ENCODE results near the gene CALCOCO2. TPM values are rescaled to one million over a fixed set of nuclear protein-coding genes. Genes with fewer than 3 reads are reported as not detected.

CALCOCO2 gene
- total and polyA plus RNA-seq, 2 of the 13 experiments (the other 11 are each of a cell fraction or from before 2014, with no cell fraction given), result 72.9 to 111 TPM

DNA sequence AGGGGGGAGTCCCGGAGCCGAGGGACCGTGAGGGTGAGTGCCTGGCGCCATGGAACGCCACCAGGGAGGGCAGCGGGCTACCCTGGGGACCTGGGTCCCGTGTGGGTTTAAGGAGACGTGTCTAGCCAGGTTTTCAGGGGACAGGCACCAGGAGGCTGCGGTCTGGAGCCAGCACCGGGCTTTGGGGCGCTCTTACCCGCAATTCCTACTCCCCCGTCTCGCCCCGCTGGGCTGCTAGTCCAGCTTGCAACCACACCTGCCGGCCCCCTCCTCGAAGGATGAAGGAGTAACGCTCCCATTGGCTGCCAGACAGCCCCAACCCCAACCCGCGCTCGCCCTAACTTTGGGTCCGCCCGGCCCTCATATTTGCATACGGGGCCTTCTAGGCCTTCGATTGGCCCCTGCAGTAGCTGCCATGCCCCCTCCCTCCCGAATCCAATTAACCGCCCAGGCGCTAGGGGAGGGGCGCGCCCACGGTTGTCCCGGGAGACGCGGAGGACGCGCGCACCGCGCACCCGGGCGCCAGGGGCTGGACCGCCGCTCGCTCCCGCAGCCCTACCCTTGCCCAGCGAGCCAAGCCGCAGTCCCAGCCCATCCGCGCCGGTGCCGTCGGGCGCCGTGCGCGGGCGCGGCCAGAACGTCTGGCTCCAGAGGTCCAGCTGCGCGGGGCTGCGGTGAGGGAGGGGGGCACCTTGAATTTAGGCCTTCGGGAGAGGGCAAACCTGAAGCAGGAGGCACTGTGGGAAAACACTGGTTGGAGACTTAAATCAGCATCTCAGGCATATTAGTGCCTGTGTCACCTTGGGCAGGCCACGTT, 13.9 kb upstream of the CALCOCO2 start, which contains the start of gene TTLL6 (continued):
- TF ChIP-seq ZBTB3 (CRISPR knock-in tag; IDR thresholded peaks at IDR 0.05; ENCODE audit: borderline replicate concordance, low read depth) (no peak), ZNF777 (CRISPR knock-in tag; IDR thresholded peaks at IDR 0.05) (peak; percentile 89), SAP130 (CRISPR knock-in tag; IDR thresholded peaks at IDR 0.05; ENCODE audit: low read depth) (peak; percentile 80), RFX1 (IDR thresholded peaks at IDR 0.05) (peak; percentile 86), AKAP8 (CRISPR knock-in tag; IDR thresholded peaks at IDR 0.05) (0 out of 2 replicates have a peak, but pooled peaks have one; percentile 22), U2AF2 (IDR thresholded peaks at IDR 0.05; ENCODE audit: low read depth, low read length) (no peak), HMGA1 (CRISPR knock-in tag; conservative IDR thresholded peaks at IDR 0.05) (no peak), JUND (CRISPR knock-in tag; IDR thresholded peaks at IDR 0.05) (no peak), ZNF562 (CRISPR knock-in tag; IDR thresholded peaks at IDR 0.05; ENCODE audit: borderline replicate concordance) (no peak), ZNF232 (CRISPR knock-in tag; IDR thresholded peaks at IDR 0.05; ENCODE audit: borderline replicate concordance) (no peak), XRCC5 (optimal IDR thresholded peaks at IDR 0.05; ENCODE audit: low read length) (peak; percentile 74), ZNF337 (CRISPR knock-in tag; IDR thresholded peaks at IDR 0.05; ENCODE audit: borderline replicate concordance, low read depth) (no peak), PHF8 (CRISPR knock-in tag; IDR thresholded peaks at IDR 0.05) (no peak; the same call in 1 of the 2 replicates), ZNF446 (CRISPR knock-in tag; IDR thresholded peaks at IDR 0.05) (peak; percentile 71; the same call in 1 of the 2 replicates)
- TF ChIP-seq, protein P1, sequence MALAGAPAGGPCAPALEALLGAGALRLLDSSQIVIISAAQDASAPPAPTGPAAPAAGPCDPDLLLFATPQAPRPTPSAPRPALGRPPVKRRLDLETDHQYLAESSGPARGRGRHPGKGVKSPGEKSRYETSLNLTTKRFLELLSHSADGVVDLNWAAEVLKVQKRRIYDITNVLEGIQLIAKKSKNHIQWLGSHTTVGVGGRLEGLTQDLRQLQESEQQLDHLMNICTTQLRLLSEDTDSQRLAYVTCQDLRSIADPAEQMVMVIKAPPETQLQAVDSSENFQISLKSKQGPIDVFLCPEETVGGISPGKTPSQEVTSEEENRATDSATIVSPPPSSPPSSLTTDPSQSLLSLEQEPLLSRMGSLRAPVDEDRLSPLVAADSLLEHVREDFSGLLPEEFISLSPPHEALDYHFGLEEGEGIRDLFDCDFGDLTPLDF (CRISPR knock-in tag; IDR thresholded peaks at IDR 0.05), result no peak
- TF ChIP-seq, protein P2, sequence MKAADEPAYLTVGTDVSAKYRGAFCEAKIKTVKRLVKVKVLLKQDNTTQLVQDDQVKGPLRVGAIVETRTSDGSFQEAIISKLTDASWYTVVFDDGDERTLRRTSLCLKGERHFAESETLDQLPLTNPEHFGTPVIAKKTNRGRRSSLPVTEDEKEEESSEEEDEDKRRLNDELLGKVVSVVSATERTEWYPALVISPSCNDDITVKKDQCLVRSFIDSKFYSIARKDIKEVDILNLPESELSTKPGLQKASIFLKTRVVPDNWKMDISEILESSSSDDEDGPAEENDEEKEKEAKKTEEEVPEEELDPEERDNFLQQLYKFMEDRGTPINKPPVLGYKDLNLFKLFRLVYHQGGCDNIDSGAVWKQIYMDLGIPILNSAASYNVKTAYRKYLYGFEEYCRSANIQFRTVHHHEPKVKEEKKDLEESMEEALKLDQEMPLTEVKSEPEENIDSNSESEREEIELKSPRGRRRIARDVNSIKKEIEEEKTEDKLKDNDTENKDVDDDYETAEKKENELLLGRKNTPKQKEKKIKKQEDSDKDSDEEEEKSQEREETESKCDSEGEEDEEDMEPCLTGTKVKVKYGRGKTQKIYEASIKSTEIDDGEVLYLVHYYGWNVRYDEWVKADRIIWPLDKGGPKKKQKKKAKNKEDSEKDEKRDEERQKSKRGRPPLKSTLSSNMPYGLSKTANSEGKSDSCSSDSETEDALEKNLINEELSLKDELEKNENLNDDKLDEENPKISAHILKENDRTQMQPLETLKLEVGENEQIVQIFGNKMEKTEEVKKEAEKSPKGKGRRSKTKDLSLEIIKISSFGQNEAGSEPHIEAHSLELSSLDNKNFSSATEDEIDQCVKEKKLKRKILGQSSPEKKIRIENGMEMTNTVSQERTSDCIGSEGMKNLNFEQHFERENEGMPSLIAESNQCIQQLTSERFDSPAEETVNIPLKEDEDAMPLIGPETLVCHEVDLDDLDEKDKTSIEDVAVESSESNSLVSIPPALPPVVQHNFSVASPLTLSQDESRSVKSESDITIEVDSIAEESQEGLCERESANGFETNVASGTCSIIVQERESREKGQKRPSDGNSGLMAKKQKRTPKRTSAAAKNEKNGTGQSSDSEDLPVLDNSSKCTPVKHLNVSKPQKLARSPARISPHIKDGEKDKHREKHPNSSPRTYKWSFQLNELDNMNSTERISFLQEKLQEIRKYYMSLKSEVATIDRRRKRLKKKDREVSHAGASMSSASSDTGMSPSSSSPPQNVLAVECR (CRISPR knock-in tag; IDR thresholded peaks at IDR 0.05; ENCODE audit: borderline replicate concordance), result peak; percentile 75; the same call in 1 of the 2 replicates
- TF ChIP-seq, protein P3, sequence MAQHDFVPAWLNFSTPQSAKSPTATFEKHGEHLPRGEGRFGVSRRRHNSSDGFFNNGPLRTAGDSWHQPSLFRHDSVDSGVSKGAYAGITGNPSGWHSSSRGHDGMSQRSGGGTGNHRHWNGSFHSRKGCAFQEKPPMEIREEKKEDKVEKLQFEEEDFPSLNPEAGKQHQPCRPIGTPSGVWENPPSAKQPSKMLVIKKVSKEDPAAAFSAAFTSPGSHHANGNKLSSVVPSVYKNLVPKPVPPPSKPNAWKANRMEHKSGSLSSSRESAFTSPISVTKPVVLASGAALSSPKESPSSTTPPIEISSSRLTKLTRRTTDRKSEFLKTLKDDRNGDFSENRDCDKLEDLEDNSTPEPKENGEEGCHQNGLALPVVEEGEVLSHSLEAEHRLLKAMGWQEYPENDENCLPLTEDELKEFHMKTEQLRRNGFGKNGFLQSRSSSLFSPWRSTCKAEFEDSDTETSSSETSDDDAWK (CRISPR knock-in tag; IDR thresholded peaks at IDR 0.05), result no peak
- TF ChIP-seq, protein P4, sequence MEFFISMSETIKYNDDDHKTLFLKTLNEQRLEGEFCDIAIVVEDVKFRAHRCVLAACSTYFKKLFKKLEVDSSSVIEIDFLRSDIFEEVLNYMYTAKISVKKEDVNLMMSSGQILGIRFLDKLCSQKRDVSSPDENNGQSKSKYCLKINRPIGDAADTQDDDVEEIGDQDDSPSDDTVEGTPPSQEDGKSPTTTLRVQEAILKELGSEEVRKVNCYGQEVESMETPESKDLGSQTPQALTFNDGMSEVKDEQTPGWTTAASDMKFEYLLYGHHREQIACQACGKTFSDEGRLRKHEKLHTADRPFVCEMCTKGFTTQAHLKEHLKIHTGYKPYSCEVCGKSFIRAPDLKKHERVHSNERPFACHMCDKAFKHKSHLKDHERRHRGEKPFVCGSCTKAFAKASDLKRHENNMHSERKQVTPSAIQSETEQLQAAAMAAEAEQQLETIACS (CRISPR knock-in tag; IDR thresholded peaks at IDR 0.05), result peak; percentile 90
- TF ChIP-seq, protein P5, sequence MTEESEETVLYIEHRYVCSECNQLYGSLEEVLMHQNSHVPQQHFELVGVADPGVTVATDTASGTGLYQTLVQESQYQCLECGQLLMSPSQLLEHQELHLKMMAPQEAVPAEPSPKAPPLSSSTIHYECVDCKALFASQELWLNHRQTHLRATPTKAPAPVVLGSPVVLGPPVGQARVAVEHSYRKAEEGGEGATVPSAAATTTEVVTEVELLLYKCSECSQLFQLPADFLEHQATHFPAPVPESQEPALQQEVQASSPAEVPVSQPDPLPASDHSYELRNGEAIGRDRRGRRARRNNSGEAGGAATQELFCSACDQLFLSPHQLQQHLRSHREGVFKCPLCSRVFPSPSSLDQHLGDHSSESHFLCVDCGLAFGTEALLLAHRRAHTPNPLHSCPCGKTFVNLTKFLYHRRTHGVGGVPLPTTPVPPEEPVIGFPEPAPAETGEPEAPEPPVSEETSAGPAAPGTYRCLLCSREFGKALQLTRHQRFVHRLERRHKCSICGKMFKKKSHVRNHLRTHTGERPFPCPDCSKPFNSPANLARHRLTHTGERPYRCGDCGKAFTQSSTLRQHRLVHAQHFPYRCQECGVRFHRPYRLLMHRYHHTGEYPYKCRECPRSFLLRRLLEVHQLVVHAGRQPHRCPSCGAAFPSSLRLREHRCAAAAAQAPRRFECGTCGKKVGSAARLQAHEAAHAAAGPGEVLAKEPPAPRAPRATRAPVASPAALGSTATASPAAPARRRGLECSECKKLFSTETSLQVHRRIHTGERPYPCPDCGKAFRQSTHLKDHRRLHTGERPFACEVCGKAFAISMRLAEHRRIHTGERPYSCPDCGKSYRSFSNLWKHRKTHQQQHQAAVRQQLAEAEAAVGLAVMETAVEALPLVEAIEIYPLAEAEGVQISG (CRISPR knock-in tag; IDR thresholded peaks at IDR 0.05), result 0 out of 2 replicates have a peak, but pooled peaks have one; percentile 11
